ENCODE measurements around the gene E2F1. TPM values are rescaled to one million over a fixed set of nuclear protein-coding genes. Genes with fewer than 3 reads are reported as not detected.

The E2F1 gene
- total RNA-seq, 3 donors from 2014 or later, result 3.6 to 8.2 (median 4.1) TPM

DNA sequence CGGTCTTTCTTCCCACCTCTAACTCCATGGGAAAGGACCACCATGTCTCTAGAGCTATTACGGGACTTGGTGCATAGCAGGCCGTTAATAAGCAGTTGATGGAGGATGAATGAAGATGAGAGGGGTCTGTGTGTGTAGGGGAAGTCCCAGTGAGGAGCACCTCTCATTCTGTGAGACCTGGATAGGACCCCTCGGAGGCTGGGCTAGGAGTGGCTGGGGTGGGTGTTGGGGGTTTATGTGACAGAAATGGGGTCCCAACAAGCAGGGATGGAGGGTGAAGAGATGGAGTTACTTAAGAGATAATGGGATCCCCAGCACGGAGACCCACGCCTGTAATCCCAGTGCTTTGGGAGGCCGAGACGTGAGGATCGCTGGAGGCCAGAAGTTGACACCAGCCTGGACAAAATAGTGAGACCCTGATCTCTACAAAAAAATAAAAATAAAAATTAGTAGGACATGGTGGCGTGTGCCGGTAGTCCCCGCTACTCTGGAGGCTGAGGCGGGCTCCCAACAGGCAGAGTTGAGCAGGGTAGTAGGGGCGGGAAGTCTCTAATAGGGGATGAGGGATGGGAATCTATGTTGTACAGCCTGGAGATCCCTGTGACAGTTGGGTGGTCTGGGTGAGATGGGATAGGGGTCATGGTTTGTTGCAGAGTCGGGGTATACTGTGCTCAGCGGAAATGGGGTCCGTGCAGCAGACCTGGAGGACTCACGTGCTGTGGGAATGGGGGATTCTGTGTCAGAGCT lies 44.9 kb upstream of the E2F1 start:
- ATAC-seq, result no peak
- H3K36me3 ChIP-seq (ENCODE audit: low read depth), result no peaks in the 10 kb centered on the region
- peaks cover 18% of the 10 kb centered on the region for H3K4me1 ChIP-seq (ENCODE audit: low read depth)
- TF ChIP-seq, protein P1, sequence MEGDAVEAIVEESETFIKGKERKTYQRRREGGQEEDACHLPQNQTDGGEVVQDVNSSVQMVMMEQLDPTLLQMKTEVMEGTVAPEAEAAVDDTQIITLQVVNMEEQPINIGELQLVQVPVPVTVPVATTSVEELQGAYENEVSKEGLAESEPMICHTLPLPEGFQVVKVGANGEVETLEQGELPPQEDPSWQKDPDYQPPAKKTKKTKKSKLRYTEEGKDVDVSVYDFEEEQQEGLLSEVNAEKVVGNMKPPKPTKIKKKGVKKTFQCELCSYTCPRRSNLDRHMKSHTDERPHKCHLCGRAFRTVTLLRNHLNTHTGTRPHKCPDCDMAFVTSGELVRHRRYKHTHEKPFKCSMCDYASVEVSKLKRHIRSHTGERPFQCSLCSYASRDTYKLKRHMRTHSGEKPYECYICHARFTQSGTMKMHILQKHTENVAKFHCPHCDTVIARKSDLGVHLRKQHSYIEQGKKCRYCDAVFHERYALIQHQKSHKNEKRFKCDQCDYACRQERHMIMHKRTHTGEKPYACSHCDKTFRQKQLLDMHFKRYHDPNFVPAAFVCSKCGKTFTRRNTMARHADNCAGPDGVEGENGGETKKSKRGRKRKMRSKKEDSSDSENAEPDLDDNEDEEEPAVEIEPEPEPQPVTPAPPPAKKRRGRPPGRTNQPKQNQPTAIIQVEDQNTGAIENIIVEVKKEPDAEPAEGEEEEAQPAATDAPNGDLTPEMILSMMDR (IDR thresholded peaks at IDR 0.05), result no peak
- intact Hi-C loops (cut with DNase I, micrococcal nuclease), result no loop called here
- peak overlapping the region; percentile 24 for H3K4me3 ChIP-seq
- peak in 2 of 3 donors; percentile 16 to 42 for DNase-seq
- peaks cover 2% of the 10 kb centered on the region for H3K9me3 ChIP-seq

DNA sequence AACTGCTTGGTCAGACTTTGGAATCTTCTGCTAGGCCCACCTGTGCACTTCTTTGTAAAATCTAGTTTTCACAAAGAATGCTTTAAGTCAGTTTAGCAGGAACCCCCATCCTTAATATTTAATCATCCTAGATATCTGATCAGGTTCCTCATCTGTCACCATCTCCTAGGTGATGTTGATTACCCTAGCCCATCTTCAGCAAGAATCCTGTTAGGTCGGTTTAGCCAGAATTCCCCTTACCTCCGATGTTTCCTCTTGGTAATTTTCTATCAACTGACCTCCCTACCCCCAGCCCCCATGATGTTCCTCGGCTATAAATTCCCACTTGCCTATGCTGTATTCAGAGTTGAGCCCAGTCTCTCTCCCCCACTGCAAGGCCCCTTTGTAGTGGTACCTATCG lies 42.9 kb upstream of the E2F1 start:
- TF ChIP-seq, protein P1 (IDR thresholded peaks at IDR 0.05), result no peak
- H3K4me3 ChIP-seq, result no peak overlapping the region
- ATAC-seq (no peak), DNase-seq (no peak)
- H3K9me3 ChIP-seq, result no peaks in the 10 kb centered on the region
- no peaks in the 10 kb centered on the region for H3K36me3 ChIP-seq (ENCODE audit: low read depth)
- peaks cover 11% of the 10 kb centered on the region for H3K4me1 ChIP-seq (ENCODE audit: low read depth)
- intact Hi-C loops (cut with DNase I, micrococcal nuclease), result no loop called here

DNA sequence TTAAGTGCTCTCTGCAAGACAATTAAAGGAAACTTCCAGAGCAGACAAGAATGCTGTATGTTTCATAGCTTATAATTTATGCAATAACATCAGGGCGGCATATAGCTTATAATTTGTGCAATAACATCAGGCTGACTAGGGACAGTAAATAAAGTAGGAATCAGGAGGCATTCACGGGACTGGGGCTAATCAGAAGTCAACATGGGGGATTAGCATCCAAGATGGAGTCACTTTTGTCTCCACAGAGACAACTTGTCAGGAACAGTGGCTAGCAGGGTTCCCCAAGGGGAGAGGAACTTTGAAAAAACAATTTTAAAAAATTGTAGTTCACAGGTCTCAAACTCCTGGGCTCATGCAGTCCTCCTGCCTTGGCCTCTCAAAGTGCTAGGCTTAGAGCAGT lies 42.3 kb upstream of the E2F1 start:
- intact Hi-C loops (cut with DNase I, micrococcal nuclease), result no loop called here
- TF ChIP-seq, protein P1 (IDR thresholded peaks at IDR 0.05), result no peak
- H3K4me1 ChIP-seq (ENCODE audit: low read depth), result peaks cover 5% of the 10 kb centered on the region
- ATAC-seq (no peak), DNase-seq (no peak)
- no peaks in the 10 kb centered on the region for H3K9me3 ChIP-seq
- no peak overlapping the region for H3K4me3 ChIP-seq
- no peaks in the 10 kb centered on the region for H3K36me3 ChIP-seq (ENCODE audit: low read depth)

DNA sequence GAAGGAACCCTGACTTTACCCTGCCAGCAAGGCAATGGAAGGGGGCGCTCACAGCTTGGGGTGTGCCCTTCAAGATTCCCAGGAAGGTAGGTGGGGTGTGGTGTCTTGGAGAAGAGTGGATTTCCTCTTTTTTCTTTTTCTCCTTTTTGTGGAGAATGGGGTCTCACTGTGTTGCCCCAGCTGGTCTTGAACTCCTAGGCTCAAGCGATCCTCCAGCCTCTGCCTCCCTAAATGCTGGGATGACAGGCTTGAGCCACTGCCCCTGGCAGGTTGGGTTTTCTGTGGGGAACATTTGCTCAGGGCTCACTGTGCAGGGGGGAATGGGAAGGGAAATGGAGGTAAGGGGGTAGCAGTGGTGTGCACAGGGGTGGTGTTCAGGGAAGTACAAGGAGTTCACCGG lies 41.6 kb upstream of the E2F1 start:
- Histone ChIP-seq H3K4me1 (ENCODE audit: low read depth) (no peaks in the 10 kb centered on the region), H3K9me3 (no peaks in the 10 kb centered on the region), H3K4me3 (no peak overlapping the region), H3K36me3 (ENCODE audit: low read depth) (no peaks in the 10 kb centered on the region)
- DNase-seq, result no peak
- intact Hi-C loops (cut with DNase I, micrococcal nuclease), result no loop called here
- no peak for ATAC-seq
- TF ChIP-seq, protein P1 (IDR thresholded peaks at IDR 0.05), result no peak

DNA sequence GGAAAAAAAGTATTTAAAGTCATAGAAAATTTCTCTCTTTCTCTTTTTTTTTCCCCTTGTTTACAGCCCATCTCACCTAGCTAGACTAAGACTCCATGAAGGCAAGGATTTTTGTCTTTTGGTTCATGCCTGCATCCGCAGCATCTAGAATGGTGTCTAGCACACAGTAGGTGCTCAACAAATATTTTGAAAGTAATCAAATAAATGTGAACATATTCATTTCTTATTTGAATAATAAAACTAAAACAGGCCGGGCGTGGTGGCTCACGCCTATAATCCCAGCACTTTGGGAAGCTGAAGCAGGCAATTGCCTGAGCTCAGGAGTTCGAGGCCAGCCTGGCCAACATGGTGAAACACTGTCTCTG lies 40.9 kb upstream of the E2F1 start:
- no peak for ATAC-seq

More for the DNA sequence above, 40.9 kb upstream of the E2F1 start:
- Histone ChIP-seq H3K36me3 (ENCODE audit: low read depth) (no peaks in the 10 kb centered on the region), H3K4me3 (no peak overlapping the region), H3K4me1 (ENCODE audit: low read depth) (no peaks in the 10 kb centered on the region), H3K9me3 (no peaks in the 10 kb centered on the region)
- DNase-seq, result no peak
- TF ChIP-seq, protein P1 (IDR thresholded peaks at IDR 0.05), result no peak
- intact Hi-C loops (cut with DNase I, micrococcal nuclease), result no loop called here
